ENCODE data around the gene HHATL. TPM values are rescaled to one million over a fixed set of nuclear protein-coding genes. Genes with fewer than 3 reads are reported as not detected.

The HHATL gene
- total and polyA plus RNA-seq, 10 of the 15 experiments (the other 5 are each of a cell fraction or from before 2014, with no cell fraction given): not detected

DNA sequence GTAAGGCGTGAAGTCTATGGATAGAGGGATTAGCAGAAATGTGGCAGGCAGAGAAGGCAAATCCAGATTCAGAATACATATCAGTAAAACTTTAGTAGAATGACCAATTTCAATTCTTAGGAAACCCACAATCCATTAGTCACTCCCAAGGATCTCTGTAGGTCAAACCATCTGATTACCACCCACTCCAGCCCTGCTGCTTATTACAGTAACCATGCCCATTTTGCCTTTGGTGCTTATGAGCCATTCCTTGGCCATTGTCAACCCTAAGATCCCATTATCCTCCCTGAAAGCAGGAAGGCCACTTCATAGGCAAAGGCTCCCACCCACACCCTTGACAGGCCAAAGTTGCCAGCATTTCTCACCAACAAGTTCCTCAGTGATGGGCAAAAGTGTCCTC, 22.3 kb downstream of the HHATL start:
- ATAC-seq (no peak), DNase-seq (ENCODE audit: low read depth, low spot score) (no peak), FAIRE-seq (no peak)
- Histone ChIP-seq H3K79me2 (ENCODE audit: control insufficient read depth, insufficient read depth, low read length) (no peaks in the 10 kb centered on the region), H3K36me3 (ENCODE audit: control insufficient read depth in 2 of 2, insufficient read depth in 2 of 2, low read length in 1 of 2) (no peaks in the 10 kb centered on the region), H3K4me3 (no peak overlapping the region), H3K9ac (ENCODE audit: control insufficient read depth, insufficient read depth, low read length) (no peak overlapping the region), H3K27ac (ENCODE audit: control insufficient read depth, insufficient read depth) (no peak overlapping the region), H3K4me2 (ENCODE audit: control insufficient read depth, insufficient read depth) (no peak overlapping the region), H3K4me1 (ENCODE audit: control insufficient read depth, insufficient read depth, low read length) (no peaks in the 10 kb centered on the region), H4K20me1 (ENCODE audit: control insufficient read depth, insufficient read depth) (no peaks in the 10 kb centered on the region), H3K9me3 (replicated peaks; ENCODE audit: control insufficient read depth, insufficient read depth, low read length) (no peaks in the 10 kb centered on the region; the same call in 1 of the 3 replicates), H2AFZ (ENCODE audit: control insufficient read depth, low read depth, low read length) (no peak overlapping the region), H3K27me3 (replicated peaks in 1 of 2; ENCODE audit: control insufficient read depth in 2 of 2, insufficient read depth in 2 of 2, low read length in 1 of 2) (no peaks in the 10 kb centered on the region)
- 11% methylated on average over 1 of the region's 1 CpG for WGBS (ENCODE audit: insufficient coverage, insufficient replicate concordance, low lambda C conversion rate, missing lambda C conversion rate)
- POLR2A ChIA-PET: no interaction called here
- intact Hi-C loops (cut with micrococcal nuclease; ENCODE audit: unreplicated experiment): no loop called here
- RAD21 ChIA-PET (ENCODE audit: unreplicated experiment): no interaction called here
- no TSS peak for BruUV-seq (replicated peaks)
- SMC1A ChIA-PET (ENCODE audit: uncharacterized antibody, unreplicated experiment): no interaction called here
- in situ Hi-C loops (cut with MboI): no loop called here
- TF ChIP-seq RB1 (IDR thresholded peaks at IDR 0.05; ENCODE audit: borderline replicate concordance) (no peak), NRF1 (conservative IDR thresholded peaks at IDR 0.05; ENCODE audit: low read depth, low read length) (no peak), RFX5 (IDR thresholded peaks at IDR 0.05; ENCODE audit: low read depth, low read length) (no peak), TCF12 (IDR thresholded peaks at IDR 0.05; ENCODE audit: low read depth, low read length) (no peak), YY1 (IDR thresholded peaks at IDR 0.05; ENCODE audit: low read depth, low read length) (no peak), TAF1 (IDR thresholded peaks at IDR 0.05; ENCODE audit: borderline replicate concordance, low read depth, low read length) (no peak), MEF2A (IDR thresholded peaks at IDR 0.05; ENCODE audit: insufficient read depth, low read depth, low read length) (no peak), ZNF622 (IDR thresholded peaks at IDR 0.05) (no peak), SREBF1 (IDR thresholded peaks at IDR 0.05; ENCODE audit: low read length) (no peak), EED (IDR thresholded peaks at IDR 0.05; ENCODE audit: low read depth) (no peak), GABPA (IDR thresholded peaks at IDR 0.05; ENCODE audit: low read depth) (no peak), POLR2AphosphoS2 (IDR thresholded peaks at IDR 0.05; ENCODE audit: low read depth, low read length) (no peak), CREB1 (IDR thresholded peaks at IDR 0.05; ENCODE audit: low read depth) (no peak), FOS (IDR thresholded peaks at IDR 0.05; ENCODE audit: borderline replicate concordance, extremely low read depth, insufficient read length) (no peak), KAT2A (conservative IDR thresholded peaks at IDR 0.05; ENCODE audit: control insufficient read depth, low read depth, low read length) (no peak), RAD21 (IDR thresholded peaks at IDR 0.05; ENCODE audit: insufficient read depth, low read depth, low read length) (no peak), TARDBP (IDR thresholded peaks at IDR 0.05; ENCODE audit: borderline replicate concordance) (no peak)
- TF ChIP-seq, protein P1, sequence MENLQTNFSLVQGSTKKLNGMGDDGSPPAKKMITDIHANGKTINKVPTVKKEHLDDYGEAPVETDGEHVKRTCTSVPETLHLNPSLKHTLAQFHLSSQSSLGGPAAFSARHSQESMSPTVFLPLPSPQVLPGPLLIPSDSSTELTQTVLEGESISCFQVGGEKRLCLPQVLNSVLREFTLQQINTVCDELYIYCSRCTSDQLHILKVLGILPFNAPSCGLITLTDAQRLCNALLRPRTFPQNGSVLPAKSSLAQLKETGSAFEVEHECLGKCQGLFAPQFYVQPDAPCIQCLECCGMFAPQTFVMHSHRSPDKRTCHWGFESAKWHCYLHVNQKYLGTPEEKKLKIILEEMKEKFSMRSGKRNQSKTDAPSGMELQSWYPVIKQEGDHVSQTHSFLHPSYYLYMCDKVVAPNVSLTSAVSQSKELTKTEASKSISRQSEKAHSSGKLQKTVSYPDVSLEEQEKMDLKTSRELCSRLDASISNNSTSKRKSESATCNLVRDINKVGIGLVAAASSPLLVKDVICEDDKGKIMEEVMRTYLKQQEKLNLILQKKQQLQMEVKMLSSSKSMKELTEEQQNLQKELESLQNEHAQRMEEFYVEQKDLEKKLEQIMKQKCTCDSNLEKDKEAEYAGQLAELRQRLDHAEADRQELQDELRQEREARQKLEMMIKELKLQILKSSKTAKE (IDR thresholded peaks at IDR 0.05; ENCODE audit: low read depth, poor library complexity, severe bottlenecking): no peak
- CTCF ChIA-PET: no interaction called here
